ENCODE results near the gene PURA. TPM values are rescaled to one million over a fixed set of nuclear protein-coding genes. Genes with fewer than 3 reads are reported as not detected.

PURA gene
- total RNA-seq, 1 donor from 2014 or later, result 10.6 TPM

DNA sequence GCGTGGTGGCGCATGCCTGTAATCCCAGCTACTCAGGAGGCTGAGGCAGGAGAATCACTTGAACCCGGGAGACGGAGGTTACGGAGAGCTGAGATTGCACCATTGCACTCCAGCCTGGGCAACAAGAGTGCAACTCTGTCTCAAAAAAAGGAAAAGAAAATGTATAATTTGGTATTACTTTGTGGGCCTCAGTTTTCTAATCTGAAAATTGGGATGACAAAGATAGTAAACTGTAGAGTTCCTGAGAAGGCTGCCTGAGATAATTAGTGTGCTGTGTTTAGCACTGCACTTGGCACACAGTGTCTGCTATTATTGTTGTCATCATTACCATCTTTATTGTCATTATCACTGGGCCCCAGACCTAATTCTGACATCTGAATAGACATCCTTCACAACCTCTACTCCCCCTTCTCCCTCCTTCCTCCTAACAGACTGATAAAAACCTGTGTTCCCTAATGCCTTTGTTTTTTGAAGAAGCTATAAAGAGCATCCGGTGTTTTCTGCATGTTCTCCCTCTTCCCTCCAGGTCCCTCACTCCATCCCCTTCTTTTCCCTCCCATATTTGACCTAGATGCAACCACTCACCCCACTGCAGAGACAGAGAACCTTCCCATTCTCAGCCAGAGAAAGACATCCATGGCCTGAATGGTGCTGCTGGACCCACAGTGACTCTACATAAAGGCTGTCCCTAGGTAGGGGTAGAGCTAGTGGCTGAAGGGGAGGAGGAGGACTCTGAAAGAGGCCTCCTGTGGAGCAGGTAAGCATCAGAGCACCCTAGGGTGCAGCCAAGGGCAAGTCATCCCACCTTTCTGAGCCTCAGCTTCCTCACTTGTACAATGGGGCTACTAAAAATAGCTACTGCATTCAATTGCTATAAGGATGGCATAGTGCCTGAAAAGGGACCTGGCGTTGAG lies 45.4 kb downstream of the PURA start:
- Mint-ChIP-seq H3K4me3 (no peak overlapping the region), H3K27ac (no peak overlapping the region), H3K27me3 (ENCODE audit: insufficient read depth) (peaks cover 4% of the 10 kb centered on the region), H3K9me3 (no peaks in the 10 kb centered on the region), H3K4me1 (ENCODE audit: low read depth) (no peaks in the 10 kb centered on the region), H3K36me3 (ENCODE audit: low read depth) (no peaks in the 10 kb centered on the region)
- intact Hi-C loops (cut with micrococcal nuclease), result loop anchor here (10.0 kb wide), 1 partner anchor 314 kb away; no protein-coding TSS in a partner anchor
- DNase-seq (ENCODE audit: low spot score), result no peak

DNA sequence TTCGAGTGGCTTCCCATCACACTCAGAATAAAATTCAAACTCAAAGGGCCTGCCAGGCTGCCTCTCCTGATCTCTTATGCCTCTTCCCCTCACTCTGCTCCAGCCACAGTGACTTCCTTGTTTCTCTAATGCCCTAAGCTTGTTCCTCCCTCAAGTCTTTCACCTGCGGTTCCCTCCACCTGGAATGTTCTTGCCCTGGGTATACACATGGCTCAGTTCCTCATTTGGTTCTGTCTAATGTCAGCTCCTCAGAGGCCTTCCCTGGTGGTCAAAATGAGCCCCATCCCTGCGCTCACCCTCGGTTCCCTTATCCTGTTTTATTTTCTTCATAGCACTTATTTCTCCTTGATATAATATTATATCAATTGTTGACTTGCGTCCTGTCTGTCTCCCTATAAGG lies 48.4 kb downstream of the PURA start:
- Mint-ChIP-seq H3K4me1 (ENCODE audit: low read depth) (no peaks in the 10 kb centered on the region), H3K27ac (no peak overlapping the region), H3K9me3 (no peaks in the 10 kb centered on the region), H3K4me3 (no peak overlapping the region), H3K27me3 (ENCODE audit: insufficient read depth) (peaks cover 11% of the 10 kb centered on the region), H3K36me3 (ENCODE audit: low read depth) (no peaks in the 10 kb centered on the region)
- intact Hi-C loops (cut with micrococcal nuclease), result no loop called here
- no peak for DNase-seq (ENCODE audit: low spot score)

DNA sequence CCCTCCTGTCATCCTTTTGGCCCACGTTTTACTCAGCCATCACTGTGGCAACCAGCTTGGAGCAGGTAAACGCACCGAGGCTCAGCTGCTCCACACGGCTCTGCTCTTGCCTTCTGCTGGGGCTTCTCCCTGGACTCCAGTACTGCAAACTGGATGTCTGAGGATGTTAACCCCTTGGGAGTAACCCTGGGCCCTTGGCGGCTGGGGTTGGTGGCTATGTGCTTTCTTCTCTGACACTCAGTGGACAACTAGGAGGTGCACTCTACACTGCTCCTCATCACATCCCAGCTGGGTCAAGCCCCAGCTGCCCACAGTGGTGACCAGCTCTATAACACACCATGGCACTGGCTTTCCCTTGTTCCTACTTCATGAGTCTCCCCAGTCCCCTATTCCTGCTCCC lies 48.9 kb downstream of the PURA start:
- H3K4me1 Mint-ChIP-seq (ENCODE audit: low read depth), result no peaks in the 10 kb centered on the region
- DNase-seq (ENCODE audit: low spot score), result no peak
- H3K27me3 Mint-ChIP-seq (ENCODE audit: insufficient read depth), result peaks cover 11% of the 10 kb centered on the region
- H3K27ac Mint-ChIP-seq, result no peak overlapping the region
- no peak overlapping the region for H3K4me3 Mint-ChIP-seq
- H3K36me3 Mint-ChIP-seq (ENCODE audit: low read depth), result no peaks in the 10 kb centered on the region
- H3K9me3 Mint-ChIP-seq, result no peaks in the 10 kb centered on the region
- intact Hi-C loops (cut with micrococcal nuclease), result no loop called here

DNA sequence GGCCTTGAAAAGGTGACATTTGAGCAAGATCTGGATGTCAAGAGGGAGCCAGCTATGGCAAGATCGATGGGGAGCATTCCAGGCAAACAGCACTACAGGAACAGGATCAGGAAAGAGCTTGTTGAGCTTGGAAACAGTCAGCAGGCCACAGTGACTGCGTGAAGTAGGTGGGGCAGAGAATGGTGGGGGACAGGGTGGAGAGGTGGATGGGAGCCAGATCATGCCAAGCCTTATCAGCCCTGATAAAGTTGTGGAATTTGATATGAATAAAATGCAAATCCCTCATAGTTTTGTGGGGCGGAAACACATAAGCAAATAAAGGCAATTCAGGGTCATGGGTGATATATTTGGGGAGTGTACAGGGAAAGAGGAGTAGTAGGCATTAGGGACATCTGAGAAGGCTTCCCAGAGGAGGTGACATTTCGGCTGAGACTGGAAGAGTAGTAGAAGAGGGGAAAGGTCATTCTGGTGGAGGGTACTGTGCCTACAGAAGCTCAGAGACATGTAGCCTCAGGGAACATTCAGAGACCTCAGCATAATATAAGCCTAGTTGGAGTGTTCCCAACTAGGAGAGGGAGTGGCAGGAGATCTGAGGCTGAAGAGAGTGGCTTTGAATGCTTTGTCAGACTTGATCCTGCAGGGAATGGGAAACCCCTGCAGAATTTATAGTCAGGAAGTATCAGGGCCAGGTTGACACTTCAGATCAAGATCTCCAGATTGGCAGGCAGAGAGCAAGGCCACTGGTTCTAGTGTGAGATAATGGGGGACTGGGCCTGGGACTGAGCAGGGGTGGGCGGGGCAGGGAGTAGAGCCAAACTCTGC lies 51.4 kb downstream of the PURA start:
- Mint-ChIP-seq H3K4me1 (ENCODE audit: low read depth) (no peaks in the 10 kb centered on the region), H3K9me3 (no peaks in the 10 kb centered on the region), H3K36me3 (ENCODE audit: low read depth) (no peaks in the 10 kb centered on the region), H3K27me3 (ENCODE audit: insufficient read depth) (peaks cover 11% of the 10 kb centered on the region), H3K27ac (no peak overlapping the region), H3K4me3 (no peak overlapping the region)
- no peak for DNase-seq (ENCODE audit: low spot score)
- intact Hi-C loops (cut with micrococcal nuclease), result no loop called here

- DNase-seq (ENCODE audit: low spot score), result no peak
- Mint-ChIP-seq H3K27me3 (ENCODE audit: insufficient read depth) (peaks cover 10% of the 10 kb centered on the region), H3K4me3 (no peak overlapping the region), H3K9me3 (no peaks in the 10 kb centered on the region), H3K27ac (no peak overlapping the region), H3K36me3 (ENCODE audit: low read depth) (no peaks in the 10 kb centered on the region), H3K4me1 (ENCODE audit: low read depth) (no peaks in the 10 kb centered on the region)
- intact Hi-C loops (cut with micrococcal nuclease), result no loop called here
These were observed 52.0 kb downstream of the PURA start for GRCh38 chr5:140165923-140166270.

DNA sequence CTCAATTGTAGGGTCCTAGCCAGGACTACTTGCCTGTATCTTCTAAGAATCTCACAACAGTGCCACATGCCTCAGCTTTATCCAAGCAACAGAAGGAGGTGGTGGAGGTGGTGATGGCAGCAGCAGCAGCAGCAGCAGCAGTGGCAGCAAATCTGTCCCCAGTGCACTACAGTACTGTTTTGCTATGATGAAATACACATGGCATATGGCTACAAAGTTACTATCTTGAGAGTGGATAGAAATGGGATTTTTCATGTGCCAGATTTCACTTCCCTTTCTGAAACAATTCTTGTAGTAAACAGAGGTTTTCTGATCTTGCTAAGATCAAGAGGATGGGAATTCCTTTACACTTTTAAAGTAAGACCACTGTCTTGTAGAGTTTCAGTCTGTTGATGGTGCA lies 53.0 kb downstream of the PURA start:
- Mint-ChIP-seq H3K9me3 (no peaks in the 10 kb centered on the region), H3K4me3 (no peak overlapping the region), H3K27ac (no peak overlapping the region), H3K4me1 (ENCODE audit: low read depth) (no peaks in the 10 kb centered on the region), H3K27me3 (ENCODE audit: insufficient read depth) (peaks cover 16% of the 10 kb centered on the region), H3K36me3 (ENCODE audit: low read depth) (no peaks in the 10 kb centered on the region)
- intact Hi-C loops (cut with micrococcal nuclease), result no loop called here
- DNase-seq (ENCODE audit: low spot score), result no peak

DNA sequence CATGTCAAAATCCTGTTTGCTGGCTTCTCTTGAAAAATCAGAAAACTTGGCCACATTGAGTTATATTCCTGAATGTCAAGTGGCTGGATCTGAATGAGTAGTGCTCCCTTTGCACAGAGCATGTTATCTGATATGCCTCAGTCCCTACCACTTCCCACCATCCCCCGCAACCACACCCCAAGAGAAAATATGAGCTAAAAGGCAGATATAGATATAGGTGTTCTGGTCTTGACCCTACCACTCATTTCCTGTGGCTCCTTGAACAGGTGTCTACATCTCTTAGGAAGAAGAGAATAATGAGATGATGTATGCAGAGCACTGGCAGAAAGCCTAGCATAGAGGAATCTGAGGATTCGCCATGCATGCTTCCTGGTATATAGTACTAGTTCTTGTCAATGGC lies 54.5 kb downstream of the PURA start:
- H3K27ac Mint-ChIP-seq, result no peak overlapping the region
- no peak overlapping the region for H3K4me3 Mint-ChIP-seq
- intact Hi-C loops (cut with micrococcal nuclease), result no loop called here
- H3K36me3 Mint-ChIP-seq (ENCODE audit: low read depth), result no peaks in the 10 kb centered on the region
- peaks cover 18% of the 10 kb centered on the region for H3K27me3 Mint-ChIP-seq (ENCODE audit: insufficient read depth)
- no peaks in the 10 kb centered on the region for H3K4me1 Mint-ChIP-seq (ENCODE audit: low read depth)
- H3K9me3 Mint-ChIP-seq, result no peaks in the 10 kb centered on the region
- DNase-seq (ENCODE audit: low spot score), result no peak

DNA sequence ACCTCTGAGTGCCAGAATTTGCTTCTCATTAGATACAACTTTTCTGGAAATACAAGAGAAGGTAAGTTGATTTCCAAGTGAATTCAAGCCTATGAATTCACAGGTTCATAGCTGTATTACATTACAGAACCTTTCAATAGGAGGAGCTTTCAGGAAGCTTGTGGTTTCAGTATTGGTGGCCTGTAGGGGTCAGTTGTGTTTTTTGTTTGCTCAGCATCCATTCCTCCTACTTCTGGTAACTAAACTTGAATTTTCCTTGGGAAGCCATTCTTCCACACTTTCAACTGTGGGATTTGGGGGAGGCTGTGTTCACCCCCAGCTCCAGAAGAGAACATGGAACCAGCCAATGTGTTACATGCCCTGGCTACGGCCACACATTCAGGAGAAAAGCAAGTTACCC lies 55.5 kb downstream of the PURA start:
- H3K9me3 Mint-ChIP-seq, result no peaks in the 10 kb centered on the region
- peaks cover 6% of the 10 kb centered on the region for H3K4me1 Mint-ChIP-seq (ENCODE audit: low read depth)
- no peak for DNase-seq (ENCODE audit: low spot score)
- intact Hi-C loops (cut with micrococcal nuclease), result no loop called here
- H3K27me3 Mint-ChIP-seq (ENCODE audit: insufficient read depth), result peaks cover 21% of the 10 kb centered on the region
- H3K4me3 Mint-ChIP-seq, result no peak overlapping the region
- H3K27ac Mint-ChIP-seq, result no peak overlapping the region
- no peaks in the 10 kb centered on the region for H3K36me3 Mint-ChIP-seq (ENCODE audit: low read depth)

DNA sequence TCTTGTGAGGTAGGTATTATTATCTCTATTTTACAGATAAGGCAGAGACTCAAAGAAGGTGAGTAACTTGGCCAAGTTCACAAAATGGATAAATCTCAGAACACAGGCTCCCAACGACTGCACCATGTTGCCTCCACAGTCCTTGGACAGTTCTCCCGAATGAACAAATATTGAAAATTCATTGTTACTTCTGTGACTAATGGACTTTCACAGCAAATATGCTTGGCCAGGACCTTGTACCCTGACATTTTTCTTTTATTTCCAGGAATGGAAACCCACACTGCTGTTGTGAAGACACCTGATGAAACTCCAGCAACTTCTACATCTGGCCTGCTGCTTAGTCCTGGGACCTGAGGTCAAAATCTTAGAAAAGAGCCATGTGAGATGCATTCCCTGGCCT lies 58.6 kb downstream of the PURA start:
- H3K4me3 Mint-ChIP-seq, result no peak overlapping the region
- H3K4me1 Mint-ChIP-seq (ENCODE audit: low read depth), result peaks cover 18% of the 10 kb centered on the region
- intact Hi-C loops (cut with micrococcal nuclease), result loop anchor here (5.0 kb wide), 1 partner anchor 1465 kb away; the partner anchor contains the start of genes HDAC3 and RELL2
- DNase-seq (ENCODE audit: low spot score), result no peak
- no peak overlapping the region for H3K27ac Mint-ChIP-seq
- no peaks in the 10 kb centered on the region for H3K36me3 Mint-ChIP-seq (ENCODE audit: low read depth)
- no peaks in the 10 kb centered on the region for H3K9me3 Mint-ChIP-seq
- peaks cover 19% of the 10 kb centered on the region for H3K27me3 Mint-ChIP-seq (ENCODE audit: insufficient read depth)

DNA sequence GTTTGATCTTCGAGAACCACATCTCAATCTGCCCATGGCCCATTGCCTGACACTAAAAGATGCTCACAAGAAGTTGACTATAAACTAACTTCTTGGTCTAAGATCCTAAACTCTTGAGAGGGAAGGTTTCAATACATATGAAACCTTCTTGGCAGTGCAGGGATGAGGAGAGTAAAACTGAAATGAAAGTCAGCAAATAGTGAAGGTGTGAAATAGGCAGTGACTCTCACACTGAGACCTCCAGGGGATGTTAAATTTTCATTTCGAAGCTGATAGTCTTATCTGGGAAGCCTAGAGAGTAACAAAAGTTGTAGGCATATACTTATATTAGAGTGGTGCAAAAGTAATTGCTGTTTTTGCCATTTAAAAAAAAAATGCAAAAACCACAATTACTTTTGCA lies 60.1 kb downstream of the PURA start:
- intact Hi-C loops (cut with micrococcal nuclease), result loop anchor here (2.0 to 5.0 kb wide), 4 partner anchors 59 to 1463 kb away; partner anchors contain the start of genes HDAC3, IK, NDUFA2 and PURA
- Mint-ChIP-seq H3K36me3 (ENCODE audit: low read depth) (no peaks in the 10 kb centered on the region), H3K4me1 (ENCODE audit: low read depth) (peaks cover 18% of the 10 kb centered on the region), H3K9me3 (no peaks in the 10 kb centered on the region), H3K27ac (peak overlapping the region; percentile 54), H3K27me3 (ENCODE audit: insufficient read depth) (peaks cover 19% of the 10 kb centered on the region), H3K4me3 (peak overlapping the region; percentile 78)
- DNase-seq (ENCODE audit: low spot score), result no peak

- peak; percentile 95 for DNase-seq (ENCODE audit: low spot score)
- H3K4me3 Mint-ChIP-seq, result peak within 1 kb of the TSS; percentile 94
- intact Hi-C loops (cut with micrococcal nuclease), result loop anchor here (1.0 to 5.0 kb wide), 13 partner anchors 17 to 1463 kb away; partner anchors contain the start of genes ANKHD1, APBB3, HARS1 and HARS2
- H3K27me3 Mint-ChIP-seq (ENCODE audit: insufficient read depth), result peaks cover 19% of the 10 kb centered on the region
- H3K36me3 Mint-ChIP-seq (ENCODE audit: low read depth), result no peaks in the 10 kb centered on the region
- no peaks in the 10 kb centered on the region for H3K9me3 Mint-ChIP-seq
- peaks cover 18% of the 10 kb centered on the region for H3K4me1 Mint-ChIP-seq (ENCODE audit: low read depth)
- H3K27ac Mint-ChIP-seq, result peak within 1 kb of the TSS; percentile 92
These were observed 60.8 kb downstream of the PURA start, which contains the start of gene CYSTM1 for GRCh38 chr5:140174465-140175366. TSS of gene CYSTM1 (plus strand) at chr5:140175188. CDS start at chr5:140194466, 19,278 bp downstream.

Measured in activated T-helper 1 cell treated with anti-CD3 and anti-CD28 coated beads, Interleukin-12 subunit alpha, Interleukin-12 subunit beta, Interleukin-2, Interleukin-4 antibody, amounts not matched to agents 30 ng/mL and 10 ng/mL and 1 ng/mL, durations not matched to agents 14 hours and 24 hours and 36 hours (primary cell).